Aorta (tissue), 4 donors: ENCODE results near the gene CLEC18C. TPM values are rescaled to one million over a fixed set of nuclear protein-coding genes. Genes with fewer than 3 reads are reported as not detected.

ENCODE experiments used
- polyA plus RNA-seq, 2 donors: library from polyadenylated mRNA; stranded (reverse); fragments of 200-250 nt; gene quantifications; one replicate each; pipeline ENCODE4 v1.2.3, GENCODE V29; 2013
- total RNA-seq, 2 donors: library from RNA; stranded (reverse); fragmentation: NEBNext Ultra II Directional; extraction: Animal tissue kit (Norgen Biotek cat#: 25700); gene quantifications; one replicate each; pipeline ENCODE4 v1.2.1, GENCODE V29; 2021
- donor health status: healthy with polysubstance abuse.
- donor health status: Bipolar disorder and iron deficiency.
- donor health status: DM: no; HTN: no; CAD: no.
- donor health status: DM: yes; HTN: yes; CAD: no.

Gene CLEC18C
- total and polyA plus RNA-seq, 4 donors, result 0.08 to 1.3 (median 0.97) TPM

Other genes with a start within 250 kb of the CLEC18C start
- 1 to 10 TPM; 1.9 to 3.0 TPM for gene CLEC18A, start 222.5 kb upstream of the CLEC18C start, total RNA-seq
- gene CLEC18A, start 222.5 kb upstream of the CLEC18C start, polyA plus RNA-seq, result 10 to 100 TPM in 1 of 2 donors, 1 to 10 TPM in 1; 2.6 to 41.6 TPM
- gene PDPR, start 59.5 kb upstream of the CLEC18C start, total RNA-seq, result 10 to 100 TPM; 36.0 to 38.8 TPM
- 10 to 100 TPM in 1 of 2 donors, 1 to 10 TPM in 1; 2.9 to 14.2 TPM for gene PDPR, start 59.5 kb upstream of the CLEC18C start, polyA plus RNA-seq
- 10 to 100 TPM; 13.4 to 20.0 TPM for gene EXOSC6, start 78.2 kb downstream of the CLEC18C start, total RNA-seq
- gene EXOSC6, start 78.2 kb downstream of the CLEC18C start, polyA plus RNA-seq, result 10 to 100 TPM in 1 of 2 donors, 1 to 10 TPM in 1; 4.1 to 11.7 TPM
- gene AARS1, start 115.7 kb downstream of the CLEC18C start, total RNA-seq, result 10 to 100 TPM; 60.0 to 64.2 TPM
- 10 to 100 TPM; 19.5 to 40.3 TPM for gene AARS1, start 115.7 kb downstream of the CLEC18C start, polyA plus RNA-seq
- gene DDX19B, start 125.4 kb downstream of the CLEC18C start, total RNA-seq, result 10 to 100 TPM; 19.4 to 28.0 TPM
- gene DDX19B, start 125.4 kb downstream of the CLEC18C start, polyA plus RNA-seq, result 10 to 100 TPM; 13.8 to 29.7 TPM
- 10 to 100 TPM; 32.9 to 36.7 TPM for gene DDX19A, start 173.1 kb downstream of the CLEC18C start, total RNA-seq
- gene DDX19A, start 173.1 kb downstream of the CLEC18C start, polyA plus RNA-seq, result 10 to 100 TPM; 12.1 to 31.1 TPM